HG03354 (cell line): Measurements from ENCODE around the gene MPP4.

Experiments used
- ATAC-seq: cut with Tn5 transposase; IDR thresholded peaks from one replicate; pipeline ENCODE4 v1.9.1; 2021; ENCODE audit warnings: mild to moderate bottlenecking; ENCODE audit not compliant: unreplicated experiment, poor library complexity, severe bottlenecking

Gene MPP4

DNA sequence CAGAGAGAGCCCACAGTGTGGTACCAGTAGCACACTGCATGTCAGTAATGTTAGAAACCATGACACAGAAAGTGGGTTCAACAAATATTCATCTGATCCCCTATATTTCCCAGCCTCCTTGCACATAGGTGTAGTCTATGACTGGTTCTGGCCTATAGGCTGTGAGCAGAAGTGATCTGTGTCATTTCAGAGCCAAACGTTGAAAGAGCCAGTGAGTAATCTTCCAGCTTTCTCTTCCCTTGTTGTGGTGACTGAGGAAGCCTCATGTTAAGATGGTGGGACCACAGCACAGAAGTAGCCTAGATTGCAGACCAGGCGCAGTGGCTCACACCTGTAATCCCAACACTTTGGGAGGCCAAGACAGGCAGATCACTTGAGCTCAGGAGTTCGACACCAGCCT lies 59.2 kb downstream of the MPP4 start:
- no peak for ATAC-seq

DNA sequence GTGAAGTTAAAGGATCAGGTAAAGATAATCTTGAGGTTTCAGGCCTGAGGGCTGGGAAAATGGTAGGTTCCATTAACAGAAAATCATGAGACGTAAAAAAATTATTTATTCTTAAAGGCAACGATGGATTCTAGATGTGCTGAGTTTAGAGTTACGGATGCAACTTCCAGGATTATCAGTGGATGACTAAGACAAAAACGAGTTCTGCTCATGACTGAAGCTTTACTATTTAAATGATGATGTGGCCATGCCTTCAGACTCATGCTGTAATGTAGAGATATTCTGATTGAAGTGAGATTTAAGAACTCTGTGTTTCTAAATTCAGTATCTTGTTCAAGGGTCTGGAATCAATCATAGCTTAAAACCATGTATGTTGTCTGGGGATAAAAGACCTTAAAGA lies 60.1 kb downstream of the MPP4 start:
- ATAC-seq: no peak

DNA sequence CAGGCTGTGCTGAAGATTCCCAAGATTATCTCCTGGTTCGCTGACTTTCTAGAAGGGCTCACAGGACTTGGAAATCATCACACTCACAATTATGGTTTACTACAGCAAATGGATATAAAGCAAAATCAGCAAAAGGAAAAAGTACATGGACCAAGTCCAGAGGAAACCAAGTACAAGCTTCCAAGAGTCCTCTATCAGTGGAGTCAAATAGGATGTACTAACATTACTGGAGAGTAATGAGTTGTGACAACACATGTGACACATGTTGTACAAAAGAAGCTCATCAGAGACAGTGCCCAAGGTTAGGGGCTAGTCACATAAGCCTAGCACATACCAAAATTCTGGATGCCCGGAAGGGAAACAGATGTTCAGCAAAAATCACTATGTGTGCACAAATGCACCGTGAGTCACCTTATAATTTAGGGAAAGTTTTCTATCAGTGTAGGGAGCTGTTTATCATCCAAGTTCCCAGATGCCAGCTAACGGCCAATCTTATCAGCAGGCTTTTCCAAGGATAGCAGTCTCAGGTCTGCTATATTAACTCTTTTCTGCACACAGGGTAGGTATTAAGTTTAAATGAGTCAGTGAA lies 64.7 kb downstream of the MPP4 start:
- ATAC-seq: no peak

DNA sequence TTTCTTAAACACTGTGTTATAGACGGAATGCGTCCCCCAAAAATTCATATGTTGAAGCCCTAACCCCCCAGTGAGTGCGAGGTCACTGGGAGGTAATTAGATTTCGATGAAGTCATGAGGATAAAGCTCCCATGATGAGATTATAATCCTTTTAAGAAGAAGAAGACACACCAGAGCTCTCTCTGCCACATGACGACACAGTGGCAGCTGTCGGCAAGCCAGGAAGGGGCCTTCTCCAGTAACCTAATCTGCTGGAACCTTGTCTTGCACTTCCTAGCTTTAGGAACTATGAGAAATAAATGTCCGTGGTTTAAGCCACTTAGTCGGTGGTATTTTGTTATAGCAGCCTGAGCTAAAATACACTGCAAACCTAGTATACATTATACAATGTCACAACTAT lies 67.4 kb downstream of the MPP4 start:
- no peak for ATAC-seq

DNA sequence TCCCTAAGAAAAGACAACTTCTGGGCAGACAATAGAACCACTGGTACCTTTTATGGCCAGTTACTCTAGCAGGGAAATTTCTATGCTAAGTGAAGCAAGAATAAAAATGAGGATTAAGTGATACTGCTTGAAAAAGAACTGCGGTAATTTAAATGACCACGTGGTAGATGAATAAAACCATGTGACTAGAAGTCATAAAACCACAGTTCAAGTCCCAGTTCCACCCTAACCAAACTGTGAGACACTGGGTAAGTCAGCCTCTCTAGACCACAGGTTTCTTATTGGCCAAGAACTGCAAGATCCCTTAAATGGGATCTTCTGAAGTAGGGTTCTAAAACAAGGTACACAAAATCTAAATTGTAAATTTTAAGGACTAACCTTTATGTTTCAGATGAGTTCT lies 67.9 kb downstream of the MPP4 start:
- no peak for ATAC-seq

DNA sequence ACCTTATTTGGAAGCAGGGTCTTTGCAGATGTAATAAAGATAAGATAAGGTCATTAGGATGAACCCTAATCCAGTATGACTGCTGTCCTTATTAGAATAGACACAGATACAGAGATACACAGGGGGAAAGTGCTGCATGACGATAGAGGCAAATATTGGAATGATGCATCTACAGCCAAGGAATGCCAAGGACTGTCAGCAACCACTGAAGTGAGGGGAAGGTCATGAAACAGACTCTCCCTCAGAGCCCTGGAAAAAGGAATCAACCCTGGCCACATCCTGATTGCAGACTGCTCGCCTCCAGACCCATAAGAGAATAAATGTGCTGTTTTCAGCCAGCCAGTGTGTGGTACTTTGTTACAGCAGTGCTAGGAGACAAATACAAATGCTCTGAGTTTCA lies 69.9 kb downstream of the MPP4 start:
- no peak for ATAC-seq

DNA sequence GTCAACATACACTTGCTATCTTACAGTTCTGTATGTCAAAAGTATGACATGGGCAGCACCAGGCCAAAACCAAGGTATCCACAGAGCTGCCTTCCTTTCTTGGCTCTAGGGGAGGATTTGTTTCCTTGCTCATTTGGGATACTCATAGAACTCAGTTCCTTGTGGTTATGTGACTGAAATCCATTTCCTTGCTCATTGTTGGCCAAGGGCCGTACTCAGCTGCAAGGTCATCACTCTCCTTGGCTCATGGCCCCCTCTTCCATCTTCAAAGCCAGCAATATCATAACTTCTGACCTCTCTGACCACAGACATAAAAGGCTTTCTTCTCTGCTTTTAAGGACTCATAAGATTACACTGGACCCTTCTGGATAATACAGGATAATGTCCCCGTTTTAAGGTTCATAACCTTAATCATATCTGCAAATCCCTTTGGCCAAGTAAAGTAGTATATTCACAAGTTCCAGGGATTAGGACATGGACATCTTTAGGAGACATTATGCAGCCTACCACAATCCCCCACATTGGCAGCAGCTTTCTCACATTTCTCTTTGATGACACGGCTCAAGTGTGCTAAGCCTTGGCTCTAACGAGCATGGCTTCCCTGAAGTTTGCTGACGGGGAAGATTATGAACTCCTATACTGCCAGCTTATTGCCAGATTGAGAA lies 76.0 kb downstream of the MPP4 start:
- no peak for ATAC-seq

DNA sequence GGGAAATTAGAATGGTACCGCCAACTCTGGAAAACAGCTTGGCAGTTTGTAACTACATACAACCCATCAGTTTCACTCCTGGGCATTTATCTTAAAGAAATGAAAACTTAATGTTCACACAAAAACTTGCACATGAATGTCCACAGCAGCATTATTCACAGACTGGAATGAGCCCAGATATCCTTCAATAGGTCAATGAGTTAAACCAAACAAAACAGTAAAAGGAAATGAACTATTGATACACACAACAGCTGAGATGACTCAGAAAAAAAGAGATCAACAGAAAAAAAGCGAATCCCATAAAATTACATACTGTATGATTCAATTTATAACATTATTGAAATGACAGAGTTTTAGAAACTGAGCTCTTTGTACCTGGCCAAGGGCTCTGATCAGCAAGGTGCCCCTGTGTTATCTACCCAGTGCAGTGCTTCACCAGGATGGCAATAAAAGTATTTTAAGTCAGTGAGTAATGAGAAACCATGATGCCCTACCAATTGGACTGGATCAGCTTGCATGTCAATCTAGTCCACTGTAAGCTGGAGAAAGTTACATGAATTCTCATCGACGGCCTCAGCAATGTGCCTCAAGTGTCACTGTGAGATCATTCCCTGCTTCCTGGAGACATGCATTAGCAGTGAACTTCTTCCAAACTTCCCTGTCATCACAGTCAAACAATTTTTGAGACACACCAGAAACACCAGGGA lies 77.0 kb downstream of the MPP4 start:
- no peak for ATAC-seq

DNA sequence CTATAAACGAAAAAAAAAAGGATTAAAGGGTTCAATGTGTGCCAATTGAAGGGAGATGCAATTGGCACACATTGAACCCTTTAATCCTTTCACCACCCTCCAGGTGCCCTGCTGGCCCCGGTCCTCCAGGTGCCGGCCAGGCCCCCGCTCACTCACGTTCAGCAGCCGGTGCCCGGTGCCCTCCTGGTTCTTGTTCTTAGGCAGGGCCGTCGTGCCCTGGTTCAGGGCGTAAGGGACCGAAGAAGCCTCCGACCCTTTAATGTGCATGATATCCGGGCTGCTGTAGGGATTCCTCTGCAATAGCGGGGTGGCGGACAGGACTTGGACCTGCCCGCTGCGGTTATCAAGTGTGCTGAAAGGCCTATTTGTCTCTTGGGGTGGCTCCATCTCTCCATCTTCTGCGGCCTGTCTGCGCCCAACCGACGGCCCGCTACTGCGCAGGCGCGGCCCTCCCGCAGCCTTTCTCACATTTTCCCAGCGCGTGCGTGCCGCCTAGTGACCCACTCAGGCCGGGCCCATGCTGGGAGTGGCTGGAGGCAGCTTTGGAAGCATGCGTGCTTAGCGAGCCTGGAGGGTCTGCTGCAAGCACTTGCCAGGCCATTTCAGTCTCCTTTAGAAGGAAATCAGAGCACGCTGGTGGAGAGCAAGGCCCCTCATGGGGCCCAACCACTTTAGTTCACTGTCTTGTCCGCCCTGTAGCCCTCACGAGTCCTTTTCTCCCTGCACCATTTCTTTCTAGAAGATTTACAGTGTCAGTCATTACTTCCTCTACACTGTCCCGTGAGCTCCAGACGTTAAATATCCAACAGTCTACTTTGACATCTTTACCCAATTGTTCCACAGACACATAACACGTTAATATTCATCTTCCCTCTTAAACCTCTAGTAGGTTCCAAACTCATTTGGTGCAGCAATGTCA lies 79.4 kb downstream of the MPP4 start:
- no peak for ATAC-seq

DNA sequence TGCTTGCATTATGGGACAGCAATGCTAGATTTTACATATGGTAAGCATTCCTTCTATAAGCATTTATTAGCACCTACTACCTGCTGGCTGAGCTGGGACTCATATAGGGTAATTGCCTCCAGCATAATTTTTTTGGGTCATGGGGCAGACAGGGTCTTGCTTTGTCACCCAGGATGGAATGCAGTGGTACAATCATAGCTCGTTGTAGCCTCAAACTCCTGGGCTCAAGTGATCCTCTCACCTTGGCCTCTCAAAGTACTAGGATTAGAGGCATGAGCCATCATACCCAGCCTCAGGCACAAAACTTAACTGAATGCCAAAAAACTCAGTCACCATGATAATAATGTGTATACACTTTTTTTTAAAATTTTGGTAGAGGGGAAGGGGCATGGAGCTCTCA lies 90.4 kb downstream of the MPP4 start:
- no peak for ATAC-seq

DNA sequence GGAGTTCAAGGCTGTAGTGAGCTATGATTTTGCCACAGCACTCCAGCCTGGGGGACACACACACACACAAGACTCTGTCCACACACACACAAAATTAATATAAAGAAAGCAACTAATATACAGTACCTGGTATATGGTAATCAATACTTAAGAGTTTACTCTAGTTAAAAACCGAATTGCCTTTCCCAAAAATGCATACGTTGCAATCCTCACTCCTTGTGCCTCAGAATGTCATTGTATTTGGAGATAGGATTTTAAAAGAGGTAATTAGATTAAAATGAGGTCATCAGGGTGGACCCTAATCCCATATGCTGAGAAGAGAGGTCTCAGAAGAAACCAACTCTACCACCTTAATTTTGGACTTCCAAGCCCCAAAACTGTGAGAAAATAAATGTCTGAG lies 90.9 kb downstream of the MPP4 start:
- ATAC-seq: no peak

DNA sequence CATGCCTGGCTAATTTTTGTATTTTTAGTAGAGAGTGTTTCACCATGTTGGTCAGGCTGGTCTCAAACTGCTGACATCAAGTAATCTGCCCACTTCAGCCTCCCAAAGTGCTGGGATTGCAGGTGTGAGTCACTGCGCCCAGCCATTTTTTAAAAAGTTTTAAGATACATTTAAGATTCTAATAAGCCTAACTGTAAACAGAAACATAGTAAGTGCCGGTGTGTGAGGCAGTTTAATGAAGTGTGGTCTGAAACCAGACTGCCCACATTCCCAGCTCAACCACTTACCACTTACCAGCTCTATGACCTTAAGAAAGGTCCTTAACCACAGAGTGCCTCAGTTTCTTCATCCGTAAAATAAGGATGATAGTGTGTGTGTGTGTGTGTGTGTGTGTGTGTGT lies 97.5 kb downstream of the MPP4 start:
- no peak for ATAC-seq

DNA sequence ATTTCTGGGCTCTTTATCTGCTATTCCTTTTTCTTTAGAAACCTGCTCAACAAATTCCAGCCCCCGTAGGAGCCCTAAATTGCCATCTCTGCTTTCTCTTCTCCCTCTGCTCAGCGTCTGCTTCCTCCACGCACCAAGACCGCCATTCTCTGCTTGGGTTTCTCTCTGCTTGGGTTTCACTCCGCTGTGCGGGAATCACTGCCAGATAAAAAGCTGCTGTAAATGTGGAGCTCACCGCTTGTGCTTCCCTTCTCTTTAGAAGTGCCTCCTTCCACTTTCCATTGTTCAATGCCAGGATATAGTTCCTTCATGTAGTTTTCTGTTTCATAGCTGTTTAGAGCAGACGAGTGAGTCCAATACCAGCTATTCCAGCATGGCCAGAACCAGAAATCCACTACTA lies 101.0 kb downstream of the MPP4 start:
- ATAC-seq: no peak
